Left ventricle myocardium inferior (tissue), 1 donor: Measurements from ENCODE around the gene SEC23B. TPM values are rescaled to one million over a fixed set of nuclear protein-coding genes. Genes with fewer than 3 reads are reported as not detected.

Experiments used
- DNase-seq: peaks from one replicate; pipeline ENCODE4 v3.0.0-alpha.2; 2020
- H3K27ac ChIP-seq: fragments of 200-600 bp; replicated peaks from 2 replicates; pipeline ENCODE4 v1.8.0; 2021
- H3K27me3 ChIP-seq: fragments of 200-600 bp; 2 replicates; pipeline ENCODE4 v1.8.0; 2021; ENCODE audit warnings: low read depth
- H3K36me3 ChIP-seq: fragments of 200-600 bp; 2 replicates; pipeline ENCODE4 v1.8.0; 2021
- H3K4me1 ChIP-seq: fragments of 200-600 bp; 2 replicates; pipeline ENCODE4 v1.8.0; 2021
- H3K4me3 ChIP-seq: fragments of 200-600 bp; 2 replicates; pipeline ENCODE4 v1.8.0; 2021; ENCODE audit warnings: mild to moderate bottlenecking, moderate library complexity
- H3K9me3 ChIP-seq: fragments of 200-600 bp; replicated peaks from 2 replicates; pipeline ENCODE4 v1.8.0; 2021
- intact Hi-C: fragments of 100-400 bp; cut with micrococcal nuclease; formaldehyde crosslinking; loops from one replicate; pipeline ENCODE4 v1.11.0; 2022
- microRNA-seq: library from miRNA; unstranded; fragments of <30 nt; microRNA quantifications from one replicate; pipeline ENCODE4 v1.2.0, GENCODE V29; 2020
- total RNA-seq: library from RNA; stranded (reverse); fragmentation: NEBNext Ultra II Directional; extraction: Animal tissue kit (Norgen Biotek cat#: 25700); gene quantifications from one replicate; pipeline ENCODE4 v1.2.1, GENCODE V29; 2021
- TF ChIP-seq, protein P1 (sequence below): fragments of 200-600 bp; IDR thresholded peaks from 2 replicates; pipeline ENCODE4 v1.8.0; 2021; ENCODE audit warnings: antibody characterized with exemption, mild to moderate bottlenecking, borderline replicate concordance
- donor health status: DM: no; HTN: yes; CAD: no; lungs with severe emphysema.

The SEC23B gene
- total RNA-seq, 1 donor from 2014 or later, result 9.7 TPM

- no peak for DNase-seq
- no peaks in the 10 kb centered on the region for H3K36me3 ChIP-seq
- H3K4me3 ChIP-seq, result peak overlapping the region; percentile 91
- H3K27me3 ChIP-seq, result no peaks in the 10 kb centered on the region
- peaks cover 6% of the 10 kb centered on the region for H3K9me3 ChIP-seq
- H3K4me1 ChIP-seq, result peaks cover 17% of the 10 kb centered on the region
- intact Hi-C loops, result no loop called here
- H3K27ac ChIP-seq, result peak overlapping the region; percentile 86
- TF ChIP-seq, protein P1, sequence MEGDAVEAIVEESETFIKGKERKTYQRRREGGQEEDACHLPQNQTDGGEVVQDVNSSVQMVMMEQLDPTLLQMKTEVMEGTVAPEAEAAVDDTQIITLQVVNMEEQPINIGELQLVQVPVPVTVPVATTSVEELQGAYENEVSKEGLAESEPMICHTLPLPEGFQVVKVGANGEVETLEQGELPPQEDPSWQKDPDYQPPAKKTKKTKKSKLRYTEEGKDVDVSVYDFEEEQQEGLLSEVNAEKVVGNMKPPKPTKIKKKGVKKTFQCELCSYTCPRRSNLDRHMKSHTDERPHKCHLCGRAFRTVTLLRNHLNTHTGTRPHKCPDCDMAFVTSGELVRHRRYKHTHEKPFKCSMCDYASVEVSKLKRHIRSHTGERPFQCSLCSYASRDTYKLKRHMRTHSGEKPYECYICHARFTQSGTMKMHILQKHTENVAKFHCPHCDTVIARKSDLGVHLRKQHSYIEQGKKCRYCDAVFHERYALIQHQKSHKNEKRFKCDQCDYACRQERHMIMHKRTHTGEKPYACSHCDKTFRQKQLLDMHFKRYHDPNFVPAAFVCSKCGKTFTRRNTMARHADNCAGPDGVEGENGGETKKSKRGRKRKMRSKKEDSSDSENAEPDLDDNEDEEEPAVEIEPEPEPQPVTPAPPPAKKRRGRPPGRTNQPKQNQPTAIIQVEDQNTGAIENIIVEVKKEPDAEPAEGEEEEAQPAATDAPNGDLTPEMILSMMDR, result no peak
Observed at GRCh38 chr20:18588574-18588933, 80.8 kb downstream of the SEC23B start.

- intact Hi-C loops, result no loop called here
- DNase-seq, result no peak
- Histone ChIP-seq H3K4me3 (no peak overlapping the region), H3K4me1 (peaks cover 17% of the 10 kb centered on the region), H3K36me3 (peaks cover 15% of the 10 kb centered on the region), H3K27me3 (no peaks in the 10 kb centered on the region), H3K27ac (no peak overlapping the region), H3K9me3 (peaks cover 6% of the 10 kb centered on the region)
- TF ChIP-seq, protein P1, result no peak
Observed at GRCh38 chr20:18589941-18590674, 82.4 kb downstream of the SEC23B start.

GRCh38 chr20:18596270-18596669 is 88.5 kb downstream of the SEC23B start:
- Histone ChIP-seq H3K4me3 (no peak overlapping the region), H3K4me1 (no peaks in the 10 kb centered on the region), H3K36me3 (peaks cover 57% of the 10 kb centered on the region), H3K9me3 (no peaks in the 10 kb centered on the region), H3K27ac (no peak overlapping the region), H3K27me3 (no peaks in the 10 kb centered on the region)
- DNase-seq, result no peak
- intact Hi-C loops, result no loop called here
- TF ChIP-seq, protein P1, result no peak

DNA sequence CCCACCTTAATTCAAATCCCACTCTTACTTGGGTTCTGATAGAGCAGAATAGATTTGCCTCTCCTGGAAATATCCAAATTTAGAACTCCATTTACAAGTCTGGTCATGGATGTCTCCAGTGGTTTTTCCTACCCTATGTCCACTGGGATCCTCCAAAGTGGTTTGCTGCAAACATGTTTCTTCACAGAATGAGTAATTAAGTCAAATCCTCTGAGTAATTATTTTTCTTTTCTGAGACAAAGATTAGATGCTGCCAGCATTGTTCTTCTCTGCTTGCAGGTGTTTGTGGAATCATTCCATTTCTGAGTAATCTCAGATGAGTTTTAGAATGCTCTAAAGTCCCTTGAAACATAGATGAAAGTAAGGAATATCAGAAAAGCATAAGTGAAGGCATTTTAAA is 102.0 kb downstream of the SEC23B start:
- Histone ChIP-seq H3K9me3 (no peaks in the 10 kb centered on the region), H3K27ac (no peak overlapping the region), H3K4me3 (no peak overlapping the region), H3K4me1 (peaks cover 3% of the 10 kb centered on the region), H3K36me3 (no peaks in the 10 kb centered on the region), H3K27me3 (no peaks in the 10 kb centered on the region)
- TF ChIP-seq, protein P1, result no peak
- intact Hi-C loops, result no loop called here
- DNase-seq, result no peak

Small RNA genes within 50 kb of the gene (microRNA-seq; reads per million reads assigned to microRNA genes)
- not detected for gene MIR3192

Other genes with a start within 250 kb of the SEC23B start
- 7.4 TPM for gene ZNF133, start 219.4 kb upstream of the SEC23B start, total RNA-seq
- gene DZANK1, start 40.9 kb upstream of the SEC23B start, total RNA-seq, result 0.60 TPM
- gene POLR3F, start 40.5 kb upstream of the SEC23B start, total RNA-seq, result 8.4 TPM
- gene RBBP9, start 10.7 kb upstream of the SEC23B start, total RNA-seq, result 5.6 TPM
- gene SMIM26, start 59.5 kb downstream of the SEC23B start, total RNA-seq, result 109 TPM
- gene DTD1, start 80.1 kb downstream of the SEC23B start, total RNA-seq, result 12.2 TPM